CD4-positive, alpha-beta T cell treated with Interleukin-4 for 1 hour (primary cell): Measurements from ENCODE around the gene MLPH.
A peak's percentile ranks its signal among the peaks of the same experiment; 100 is the strongest.
"Not testable (repeated sequence)": the region's sequence is repeated elsewhere in the genome, so short reads cannot be mapped to it uniquely, and the experiment has no call there.

ENCODE experiments used
- DNase-seq, 2 donors: peaks; one replicate each; pipeline ENCODE4 v3.0.0-alpha.2; 2020 to 2022

Gene MLPH

GRCh38 chr2:237459226-237459625, 27.8 kb upstream of the MLPH start:
- DNase-seq = no peak

GRCh38 chr2:237459741-237460174, 27.3 kb upstream of the MLPH start:
- DNase-seq = no peak

DNA sequence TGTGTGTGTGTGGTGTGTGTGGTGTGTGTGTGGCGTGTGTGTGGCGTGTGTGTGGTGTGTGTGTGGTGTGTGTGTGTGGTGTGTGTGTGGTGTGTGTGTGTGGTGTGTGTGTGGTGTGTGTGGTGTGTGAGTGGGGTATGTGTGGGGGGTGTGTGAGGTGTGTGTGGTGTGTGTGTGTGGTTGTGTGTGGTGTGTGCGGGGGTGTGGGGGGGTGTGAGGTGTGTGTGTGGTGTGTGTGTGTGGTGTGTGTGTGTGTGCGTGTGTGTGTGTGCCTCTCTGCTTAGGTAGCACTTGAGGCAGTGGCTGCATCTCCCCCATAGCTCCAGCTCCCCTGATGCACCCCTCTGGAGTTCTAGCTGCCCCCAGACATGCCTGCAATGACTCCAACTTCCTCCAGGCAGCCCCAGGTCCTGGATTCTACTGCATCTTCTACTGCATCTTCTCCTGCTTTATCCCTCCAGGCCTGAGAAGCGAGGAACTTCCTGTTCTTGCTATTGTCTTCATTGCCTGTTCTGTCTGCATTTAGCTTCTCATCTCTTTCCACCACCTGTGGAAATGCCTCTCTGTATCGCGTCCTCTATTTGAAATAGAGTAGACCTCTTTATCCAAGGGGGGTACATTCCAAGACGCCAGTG, 22.2 kb upstream of the MLPH start:
- DNase-seq = no peak

DNA sequence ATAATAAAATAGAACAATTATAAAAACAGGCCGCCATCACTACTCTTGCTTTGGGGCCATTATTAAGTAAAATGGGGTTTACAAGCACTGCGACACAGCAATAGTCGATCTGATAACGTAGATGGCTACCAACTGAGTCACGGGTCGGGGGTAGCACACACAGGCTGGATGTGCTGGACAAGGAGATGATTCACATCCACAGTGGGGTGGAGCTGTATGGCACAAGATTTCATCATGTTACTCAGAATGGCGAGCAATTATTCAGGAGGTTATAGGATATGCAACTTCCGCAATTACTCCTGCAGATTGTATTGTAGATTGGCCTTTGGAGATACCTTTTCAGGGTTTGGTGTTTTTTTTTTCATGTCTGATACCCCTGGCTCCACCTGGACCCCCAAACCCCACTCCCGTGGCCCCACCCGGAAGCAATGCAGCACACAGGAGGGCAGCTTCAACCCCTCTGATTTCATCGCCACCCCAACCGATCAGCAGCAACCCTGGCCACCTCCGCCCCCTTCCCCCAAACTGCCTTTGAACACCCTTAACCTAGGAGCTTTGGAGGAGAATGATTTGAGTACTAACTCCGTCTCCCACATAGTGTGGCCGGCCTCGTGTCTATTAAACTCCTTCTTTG, 21.4 kb upstream of the MLPH start:
- no peak for DNase-seq

GRCh38 chr2:237466211-237466610, 20.8 kb upstream of the MLPH start:
- DNase-seq = no peak

DNA sequence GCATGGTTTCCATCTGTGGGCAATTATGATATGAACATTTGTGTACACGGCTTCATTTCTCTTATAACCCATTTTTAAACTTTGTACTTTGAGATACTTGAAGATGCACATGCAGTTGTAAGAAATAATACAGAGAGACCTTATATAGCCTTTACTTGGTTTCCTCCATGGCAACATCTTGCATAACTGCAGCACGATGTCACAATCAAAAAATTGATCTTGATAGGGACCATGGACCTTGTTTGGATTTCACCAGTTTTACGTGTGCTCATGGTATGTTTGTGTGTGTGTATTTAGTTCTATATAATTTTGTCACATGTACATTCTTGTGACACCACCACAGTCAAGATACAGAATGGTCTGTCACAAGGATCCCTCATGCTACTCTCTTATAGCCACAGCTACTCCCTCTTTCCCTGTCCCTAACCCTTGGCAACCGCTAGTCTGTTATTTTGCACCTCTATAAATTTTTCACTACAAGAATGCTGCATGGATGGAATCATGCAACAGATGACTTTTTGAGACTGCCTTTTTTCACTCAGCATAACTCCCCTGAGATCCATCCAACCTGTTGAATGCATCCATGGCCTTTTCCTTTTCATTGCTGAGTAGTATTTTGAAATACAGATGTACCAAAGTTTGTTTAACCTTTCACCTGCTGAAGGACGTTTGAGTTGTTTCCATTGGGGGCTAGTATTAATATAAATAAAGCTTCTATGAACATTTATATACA, 19.4 kb upstream of the MLPH start:
- no peak for DNase-seq

DNA sequence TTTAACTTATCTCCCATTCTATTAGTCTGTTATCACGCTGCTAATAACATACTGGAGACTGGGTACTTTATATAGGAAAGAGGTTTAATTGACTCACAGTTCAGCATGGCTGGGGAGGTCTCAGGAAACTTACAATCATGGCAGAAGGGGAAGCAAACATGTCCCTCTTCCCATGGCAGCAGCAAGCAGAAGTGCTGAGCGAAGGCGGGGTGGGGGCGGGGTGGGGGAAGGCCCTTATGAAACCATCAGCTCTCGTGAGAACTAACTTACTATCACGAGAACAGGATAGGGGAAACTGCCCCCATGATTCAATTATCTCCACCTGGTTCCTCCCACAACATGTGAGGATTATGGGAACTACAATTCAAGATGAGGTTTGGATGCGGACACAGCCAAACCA, 17.6 kb upstream of the MLPH start:
- not testable (repeated sequence) for DNase-seq

- DNase-seq = no peak
Measured at GRCh38 chr2:237469849-237470248, 17.2 kb upstream of the MLPH start.

- no peak for DNase-seq
Measured at GRCh38 chr2:237470914-237471313, 16.1 kb upstream of the MLPH start.

DNA sequence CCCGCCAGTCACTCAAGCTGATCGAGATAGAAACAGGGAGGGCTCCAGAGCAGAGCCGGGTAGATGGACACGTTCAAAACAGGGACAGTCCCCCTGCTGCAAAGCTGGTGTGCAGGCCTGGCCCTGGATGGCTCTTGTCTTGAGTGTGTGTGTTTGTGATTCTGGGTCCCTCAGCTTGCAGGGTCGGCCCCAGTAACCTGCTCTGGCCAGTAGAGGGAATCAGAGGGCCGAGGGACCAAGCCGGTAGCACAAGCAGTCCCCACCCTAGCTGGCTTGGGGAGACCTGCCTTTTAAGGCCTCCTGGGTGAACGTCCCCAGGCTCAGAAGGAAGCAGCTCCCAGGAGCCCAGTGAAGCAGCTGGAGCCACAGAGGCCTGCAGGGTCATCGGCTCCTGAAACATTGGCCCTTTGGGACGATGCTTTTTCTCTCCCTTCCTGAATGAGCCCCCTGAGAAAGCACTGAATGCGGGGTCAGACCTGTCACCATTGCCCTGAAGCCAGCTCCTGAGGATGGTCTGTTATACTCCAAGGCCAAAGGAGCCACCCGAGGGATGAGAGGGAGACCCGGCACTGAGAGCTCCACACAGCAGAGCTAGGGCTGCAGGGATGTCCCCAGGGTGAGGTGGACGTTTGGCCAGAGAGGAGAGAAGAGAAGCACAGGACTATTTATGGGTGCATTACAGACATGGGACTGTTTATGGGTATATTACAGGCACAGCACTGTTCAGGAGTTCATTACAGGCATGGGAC, 15.4 kb upstream of the MLPH start:
- DNase-seq = peak; percentile 36

DNA sequence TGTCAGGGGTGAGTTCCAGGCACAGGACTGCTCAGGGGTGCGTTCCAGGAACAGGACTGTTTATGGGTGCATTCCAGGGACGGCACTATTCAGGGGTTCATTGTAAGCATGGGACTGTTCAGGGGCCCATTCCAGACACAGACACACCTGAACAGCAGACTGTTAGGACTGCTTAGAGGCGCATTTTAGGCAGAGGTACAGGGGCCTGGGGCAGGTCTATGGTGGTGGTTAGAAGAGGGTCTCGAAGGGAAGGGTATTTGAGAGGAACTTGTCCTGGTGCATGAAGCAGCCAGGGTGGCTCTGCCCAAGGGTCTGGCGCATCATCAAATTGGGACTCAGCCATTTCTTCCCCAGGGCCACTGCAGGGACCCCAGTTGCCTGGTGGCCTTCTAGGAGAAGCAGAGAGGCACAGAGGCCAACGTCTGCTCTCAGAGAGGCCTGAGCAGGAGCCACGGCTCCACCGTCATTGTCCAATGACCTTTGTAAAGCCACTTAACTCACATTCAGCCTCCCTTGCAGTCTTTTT, 14.8 kb upstream of the MLPH start:
- DNase-seq = no peak

DNA sequence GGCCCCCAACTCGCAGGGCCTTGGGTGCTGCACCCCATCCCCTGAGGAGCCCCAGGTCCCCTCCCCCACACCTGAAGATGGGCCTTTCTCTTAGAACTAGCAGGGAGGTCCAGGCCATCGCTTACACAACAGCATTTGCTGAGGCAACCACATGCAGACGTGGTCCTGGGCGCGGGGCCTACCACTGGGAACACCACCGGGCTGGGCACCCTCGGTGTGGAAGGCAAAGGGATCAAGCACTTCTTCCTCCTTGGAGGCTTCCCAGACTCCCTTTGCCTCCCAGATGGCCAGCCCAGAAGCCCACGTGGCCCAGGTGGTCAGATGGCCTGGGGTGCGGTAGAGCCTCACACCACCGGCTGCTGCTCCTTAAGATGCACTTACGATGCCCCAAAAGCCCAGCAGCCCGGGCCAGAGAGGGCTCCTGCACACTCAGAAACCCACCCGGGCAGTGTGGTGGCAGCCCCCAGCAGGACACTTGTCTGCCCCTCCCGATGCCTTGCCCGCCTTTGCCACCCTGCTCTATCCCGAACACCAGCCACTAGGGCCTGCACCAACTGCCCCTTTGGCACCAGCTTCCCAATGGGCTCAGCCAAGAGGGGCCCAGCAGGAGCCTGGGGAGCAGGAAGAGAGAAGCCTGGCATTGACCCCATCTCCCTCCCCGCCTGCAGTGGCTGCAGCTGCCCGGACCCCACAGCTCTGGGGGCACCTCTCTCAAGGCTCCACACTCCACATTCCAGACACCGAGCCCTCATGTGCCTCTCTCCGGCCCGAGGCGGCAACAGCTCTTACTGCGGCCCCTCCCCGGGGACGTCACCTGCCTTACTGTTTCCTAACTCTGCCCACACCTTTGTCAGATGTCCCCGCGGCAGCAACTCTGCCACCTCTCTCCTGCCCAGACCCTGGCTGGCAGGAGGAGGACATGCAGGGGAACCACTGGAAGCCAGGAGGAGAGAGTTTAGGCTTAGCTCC, 13.9 kb upstream of the MLPH start:
- DNase-seq = no peak

GRCh38 chr2:237473878-237474441, 13.1 kb upstream of the MLPH start:
- DNase-seq = peak in 1 of 2 donors; percentile 26

- DNase-seq = no peak
Measured at GRCh38 chr2:237474442-237474911, 12.6 kb upstream of the MLPH start.

GRCh38 chr2:237474931-237475703, 11.9 kb upstream of the MLPH start:
- peak; percentile 72 to 78 for DNase-seq

DNA sequence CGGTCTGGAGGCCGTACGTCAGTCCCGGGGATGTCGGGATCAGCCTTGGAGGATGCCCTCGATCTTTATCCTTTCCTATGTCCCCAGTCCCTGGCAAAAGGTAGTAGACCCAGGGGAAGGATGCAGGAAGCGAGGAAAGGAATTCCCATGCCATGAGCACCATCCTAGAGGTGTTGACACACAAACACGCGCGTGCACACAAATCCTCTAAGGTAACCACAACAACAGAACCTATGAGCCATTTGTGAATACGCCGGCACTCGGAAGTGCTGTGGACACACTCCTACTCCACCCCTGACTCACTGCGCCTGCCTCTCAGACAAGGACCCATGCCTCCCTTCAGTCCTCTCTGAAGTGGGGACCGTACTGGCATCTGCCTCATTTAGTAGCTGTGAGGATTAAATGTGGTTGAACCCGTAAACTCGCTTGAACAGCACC, 11.3 kb upstream of the MLPH start:
- no peak for DNase-seq

- DNase-seq = no peak
Measured at GRCh38 chr2:237478095-237478494, 9.0 kb upstream of the MLPH start.

- DNase-seq = no peak
Measured at GRCh38 chr2:237478979-237479378, 8.1 kb upstream of the MLPH start.

- DNase-seq = no peak
Measured at GRCh38 chr2:237479747-237480146, 7.3 kb upstream of the MLPH start.

- no peak for DNase-seq
Measured at GRCh38 chr2:237480556-237480955, 6.5 kb upstream of the MLPH start.
